Stimulated activated CD4-positive, alpha-beta T cell treated with anti-CD3 and anti-CD28 coated beads, Interleukin-4, amount 100 ng/mL, for 48 hours (primary cell): ENCODE measurements around the gene PAEP.
"Not testable (repeated sequence)": the region's sequence is repeated elsewhere in the genome, so short reads cannot be mapped to it uniquely, and the experiment has no call there.

Experiments used
- DNase-seq, 2 donors: peaks; one replicate each; pipeline ENCODE4 v3.0.0-alpha.2; 2020; ENCODE audit warnings: low read depth in 2 of 2

PAEP gene

GRCh38 chr9:135561391-135562234 lies at the start of gene PAEP:
Gene PAEP, plus strand, starts transcription at chr9:135561756.
- DNase-seq, result no peak

GRCh38 chr9:135512241-135512603 lies 49.3 kb upstream of the PAEP start:
- DNase-seq, result no peak

- DNase-seq, result no peak
These were observed 48.7 kb upstream of the PAEP start for GRCh38 chr9:135512904-135513303.

- DNase-seq, result no peak
These were observed 48.2 kb upstream of the PAEP start for GRCh38 chr9:135513351-135513846.

- DNase-seq, result not testable (repeated sequence)
These were observed 47.6 kb upstream of the PAEP start for GRCh38 chr9:135513906-135514305.

- DNase-seq, result no peak
These were observed 47.0 kb upstream of the PAEP start for GRCh38 chr9:135514342-135515082.

- no peak for DNase-seq
These were observed 46.2 kb upstream of the PAEP start for GRCh38 chr9:135515083-135515951.

- DNase-seq, result no peak
These were observed 45.3 kb upstream of the PAEP start for GRCh38 chr9:135516132-135516860.

GRCh38 chr9:135517407-135517822 lies 44.1 kb upstream of the PAEP start:
- DNase-seq, result no peak

- DNase-seq, result no peak
These were observed 42.2 kb upstream of the PAEP start for GRCh38 chr9:135519179-135519971.

- DNase-seq, result no peak
These were observed 40.5 kb upstream of the PAEP start, which contains the start of gene LCN1 for GRCh38 chr9:135520916-135521607. Gene LCN1, plus strand, starts transcription at chr9:135521440. Its CDS starts 58 bp downstream, at chr9:135521498.

- DNase-seq, result no peak
These were observed 39.9 kb upstream of the PAEP start for GRCh38 chr9:135521608-135522095.

- DNase-seq, result no peak
These were observed 39.2 kb upstream of the PAEP start for GRCh38 chr9:135522137-135522877.

GRCh38 chr9:135522931-135523330 lies 38.6 kb upstream of the PAEP start:
- DNase-seq, result no peak

GRCh38 chr9:135523521-135524129 lies 37.9 kb upstream of the PAEP start:
- no peak for DNase-seq

- no peak for DNase-seq
These were observed 37.3 kb upstream of the PAEP start for GRCh38 chr9:135524130-135524861.

- no peak for DNase-seq
These were observed 36.1 kb upstream of the PAEP start for GRCh38 chr9:135525241-135526088.
